Measurements from ENCODE around the gene GARNL3. TPM values are rescaled to one million over a fixed set of nuclear protein-coding genes. Genes with fewer than 3 reads are reported as not detected.

The GARNL3 gene
- total and polyA plus RNA-seq, 2 donors from 2014 or later: 2.6 to 10.2 TPM

DNA sequence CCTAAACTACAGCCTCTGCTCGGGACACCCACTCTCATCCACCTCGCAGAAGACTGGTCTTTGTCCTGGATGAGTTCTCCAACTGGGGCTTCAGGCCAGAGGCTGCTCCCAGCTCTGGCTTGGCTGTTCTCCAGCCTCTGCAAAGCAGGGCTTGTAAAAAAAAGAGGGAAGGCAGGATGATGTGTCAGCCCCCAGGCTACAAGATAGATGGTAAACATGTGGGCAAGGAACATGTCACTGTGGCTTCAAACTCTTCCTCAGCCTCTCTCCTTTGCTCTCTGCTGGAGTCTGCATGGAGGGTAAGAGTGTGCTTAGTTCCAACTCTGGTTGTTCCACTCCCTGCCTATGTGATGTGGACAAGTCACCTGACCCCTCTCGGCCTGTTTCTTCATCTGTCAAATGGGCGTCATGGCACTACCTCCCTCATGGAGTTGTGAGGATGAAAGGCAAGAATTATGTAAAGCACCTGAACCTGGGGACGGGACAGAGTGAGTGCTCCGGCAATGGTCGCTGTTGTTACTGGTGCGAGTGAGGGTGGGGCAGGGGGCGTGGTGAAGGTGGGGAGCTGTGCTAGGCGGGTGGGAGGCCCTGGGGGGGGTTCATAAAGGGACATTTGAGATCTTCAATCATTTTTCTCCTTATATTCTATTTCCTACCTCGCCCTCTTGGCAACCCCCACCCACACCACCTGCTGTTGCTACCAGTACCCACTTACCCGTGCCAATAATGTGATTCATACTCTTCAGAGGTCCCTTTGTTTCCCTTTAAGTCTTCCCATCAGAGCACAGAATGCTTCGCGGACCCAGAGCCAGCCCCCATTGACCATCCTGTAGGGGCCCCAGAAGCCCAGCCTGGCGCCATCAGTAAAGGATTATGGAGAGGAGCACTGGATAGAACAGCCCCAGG lies 152.8 kb downstream of the GARNL3 start:
- DNase-seq (no peak), FAIRE-seq (no peak)
- no peak overlapping the region for H3K27ac ChIP-seq (ENCODE audit: low read depth in 2 of 2, low read length in 2 of 2)
- H3K36me3 ChIP-seq (ENCODE audit: control insufficient read depth in 2 of 3, insufficient read depth in 3 of 3, low read length in 3 of 3): no peaks in the 10 kb centered on the region
- H3K27me3 ChIP-seq (ENCODE audit: control insufficient read depth, insufficient read depth, low read length): no peaks in the 10 kb centered on the region
- H3K9ac ChIP-seq (ENCODE audit: low read length in 3 of 3): no peak overlapping the region
- H3K4me1 ChIP-seq (ENCODE audit: control insufficient read depth in 2 of 3, insufficient read depth in 2 of 3, low read depth in 1 of 3, low read length in 3 of 3): peaks cover 0 to 4% (median 2%) of the 10 kb centered on the region in 3 donors
- H3K4me3 ChIP-seq (ENCODE audit: low read length in 3 of 3): no peak overlapping the region
- TF ChIP-seq, protein P1, sequence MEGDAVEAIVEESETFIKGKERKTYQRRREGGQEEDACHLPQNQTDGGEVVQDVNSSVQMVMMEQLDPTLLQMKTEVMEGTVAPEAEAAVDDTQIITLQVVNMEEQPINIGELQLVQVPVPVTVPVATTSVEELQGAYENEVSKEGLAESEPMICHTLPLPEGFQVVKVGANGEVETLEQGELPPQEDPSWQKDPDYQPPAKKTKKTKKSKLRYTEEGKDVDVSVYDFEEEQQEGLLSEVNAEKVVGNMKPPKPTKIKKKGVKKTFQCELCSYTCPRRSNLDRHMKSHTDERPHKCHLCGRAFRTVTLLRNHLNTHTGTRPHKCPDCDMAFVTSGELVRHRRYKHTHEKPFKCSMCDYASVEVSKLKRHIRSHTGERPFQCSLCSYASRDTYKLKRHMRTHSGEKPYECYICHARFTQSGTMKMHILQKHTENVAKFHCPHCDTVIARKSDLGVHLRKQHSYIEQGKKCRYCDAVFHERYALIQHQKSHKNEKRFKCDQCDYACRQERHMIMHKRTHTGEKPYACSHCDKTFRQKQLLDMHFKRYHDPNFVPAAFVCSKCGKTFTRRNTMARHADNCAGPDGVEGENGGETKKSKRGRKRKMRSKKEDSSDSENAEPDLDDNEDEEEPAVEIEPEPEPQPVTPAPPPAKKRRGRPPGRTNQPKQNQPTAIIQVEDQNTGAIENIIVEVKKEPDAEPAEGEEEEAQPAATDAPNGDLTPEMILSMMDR (IDR thresholded peaks at IDR 0.05; ENCODE audit: borderline replicate concordance, extremely low read depth, insufficient read depth): no peak
- intact Hi-C loops (cut with DNase I): no loop called here
- no peaks in the 10 kb centered on the region for H3K9me3 ChIP-seq (ENCODE audit: control insufficient read depth in 2 of 3, insufficient read depth in 1 of 3, low read length in 3 of 3)

DNA sequence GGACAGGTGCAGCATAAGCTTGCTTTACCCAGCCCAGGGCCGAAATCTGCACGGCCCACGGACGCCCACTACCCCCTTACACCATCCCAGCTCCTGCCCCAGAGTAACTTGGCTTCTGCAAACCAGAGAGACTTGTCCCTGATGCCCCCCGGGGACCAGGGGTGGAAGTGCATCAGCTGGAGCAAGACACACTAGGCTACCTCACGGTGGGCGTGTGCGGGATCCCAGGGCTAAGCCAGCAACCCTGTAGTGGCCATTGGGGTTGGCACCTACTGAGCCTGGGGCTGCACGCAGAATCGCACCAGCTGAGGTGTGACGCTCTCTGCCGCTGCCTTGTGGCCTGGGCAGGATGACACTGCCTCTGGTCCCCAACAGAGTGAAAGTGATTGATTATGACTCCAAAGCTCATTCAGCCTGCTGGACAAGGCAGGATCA lies 153.5 kb downstream of the GARNL3 start:
- TF ChIP-seq, protein P1 (IDR thresholded peaks at IDR 0.05; ENCODE audit: borderline replicate concordance, extremely low read depth, insufficient read depth): no peak
- Histone ChIP-seq H3K4me3 (ENCODE audit: low read length in 3 of 3) (no peak overlapping the region), H3K27ac (ENCODE audit: low read depth in 2 of 2, low read length in 2 of 2) (no peak overlapping the region), H3K9me3 (ENCODE audit: control insufficient read depth in 2 of 3, insufficient read depth in 1 of 3, low read length in 3 of 3) (no peaks in the 10 kb centered on the region), H3K27me3 (ENCODE audit: control insufficient read depth, insufficient read depth, low read length) (no peaks in the 10 kb centered on the region), H3K9ac (ENCODE audit: low read length in 3 of 3) (no peak overlapping the region), H3K4me1 (ENCODE audit: control insufficient read depth in 2 of 3, insufficient read depth in 2 of 3, low read depth in 1 of 3, low read length in 3 of 3) (peaks cover 0 to 9% (median 9%) of the 10 kb centered on the region in 3 donors), H3K36me3 (ENCODE audit: control insufficient read depth in 2 of 3, insufficient read depth in 3 of 3, low read length in 3 of 3) (no peaks in the 10 kb centered on the region)
- intact Hi-C loops (cut with DNase I): no loop called here
- DNase-seq (no peak), FAIRE-seq (no peak)

DNA sequence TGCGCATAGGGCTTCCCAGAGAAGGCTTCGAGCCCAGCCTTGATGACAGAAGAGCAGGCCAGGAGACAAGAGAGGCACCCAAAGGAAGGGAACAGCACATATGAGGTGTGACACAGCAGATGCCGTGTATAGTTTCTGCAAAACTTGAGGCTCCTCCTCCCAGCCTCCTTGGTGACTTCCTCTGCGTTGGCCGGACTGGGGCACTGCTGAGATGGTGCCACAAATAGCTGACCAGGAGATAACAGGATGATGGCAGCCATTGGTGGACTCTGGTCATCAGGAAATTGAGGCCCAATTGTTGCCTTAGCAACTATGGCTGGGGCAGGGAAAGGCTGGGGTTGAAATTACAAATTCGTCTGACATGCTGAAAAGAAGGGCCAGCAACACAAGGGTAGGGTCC lies 154.8 kb downstream of the GARNL3 start:
- Histone ChIP-seq H3K36me3 (ENCODE audit: control insufficient read depth in 2 of 3, insufficient read depth in 3 of 3, low read length in 3 of 3) (no peaks in the 10 kb centered on the region), H3K4me3 (ENCODE audit: low read length in 3 of 3) (peak overlapping the region in 2 of 3 donors; percentile 58 to 70), H3K9me3 (ENCODE audit: control insufficient read depth in 2 of 3, insufficient read depth in 1 of 3, low read length in 3 of 3) (no peaks in the 10 kb centered on the region), H3K27ac (ENCODE audit: low read depth in 2 of 2, low read length in 2 of 2) (no peak overlapping the region), H3K27me3 (ENCODE audit: control insufficient read depth, insufficient read depth, low read length) (no peaks in the 10 kb centered on the region), H3K9ac (ENCODE audit: low read length in 3 of 3) (no peak overlapping the region), H3K4me1 (ENCODE audit: control insufficient read depth in 2 of 3, insufficient read depth in 2 of 3, low read depth in 1 of 3, low read length in 3 of 3) (peaks cover 0 to 12% (median 9%) of the 10 kb centered on the region in 3 donors)
- no peak for FAIRE-seq
- intact Hi-C loops (cut with DNase I): no loop called here
- TF ChIP-seq, protein P1 (IDR thresholded peaks at IDR 0.05; ENCODE audit: borderline replicate concordance, extremely low read depth, insufficient read depth): no peak
- DNase-seq: no peak
